Lung (tissue), 12 donors: Measurements from ENCODE around the gene PCDHGB3. TPM values are rescaled to one million over a fixed set of nuclear protein-coding genes. Genes with fewer than 3 reads are reported as not detected.
"Not testable (repeated sequence)": the region's sequence is repeated elsewhere in the genome, so short reads cannot be mapped to it uniquely, and the experiment has no call there.

Source experiments
- ATAC-seq: fragments of 200-7000 bp; cut with Tn5 transposase; one replicate; pipeline ENCODE4 v1.9.1; 2020; ENCODE audit warnings: moderate number of reproducible peaks; ENCODE audit not compliant: insufficient read depth, low FRiP score
- DNase-seq, 3 donors: peaks; one replicate each; pipeline ENCODE4 v3.0.0-alpha.2; 2013 to 2017
- H3K27ac ChIP-seq, 2 donors: one replicate each; pipeline ENCODE4 v1.5.1; 2013; ENCODE audit warnings: mild to moderate bottlenecking in 2 of 2, moderate library complexity in 2 of 2, control low read depth in 1 of 2, inconsistent platforms in 1 of 2, low read depth in 1 of 2, low read length in 1 of 2
- H3K27me3 ChIP-seq, 3 donors: one replicate each; pipeline ENCODE4 v1.5.1; 2013; ENCODE audit warnings: low read length in 2 of 3; ENCODE audit not compliant: control insufficient read depth in 3 of 3, insufficient read depth in 3 of 3
- H3K36me3 ChIP-seq, 4 donors: one replicate each; pipeline ENCODE4 v1.5.1; 2013; ENCODE audit warnings: low read length in 4 of 4, mild to moderate bottlenecking in 1 of 4, moderate library complexity in 1 of 4; ENCODE audit not compliant: control insufficient read depth in 4 of 4, insufficient read depth in 4 of 4
- H3K4me1 ChIP-seq, 5 donors: one replicate each; pipeline ENCODE4 v1.5.1; 2013; ENCODE audit warnings: low read length in 5 of 5, mild to moderate bottlenecking in 2 of 5, moderate library complexity in 1 of 5; ENCODE audit not compliant: control insufficient read depth in 5 of 5, insufficient read depth in 5 of 5
- H3K4me3 ChIP-seq: one replicate; pipeline ENCODE4 v1.5.1; 2013; ENCODE audit warnings: mild to moderate bottlenecking, control low read depth, moderate library complexity
- H3K9ac ChIP-seq, 2 donors: one replicate each; pipeline ENCODE4 v1.5.1; 2013; ENCODE audit warnings: low read length in 2 of 2, control low read depth in 1 of 2; ENCODE audit not compliant: insufficient read depth in 1 of 2
- H3K9me3 ChIP-seq, 4 donors: one replicate each; pipeline ENCODE4 v1.5.1; 2013; ENCODE audit warnings: low read length in 3 of 4, mild to moderate bottlenecking in 1 of 4, moderate library complexity in 1 of 4; ENCODE audit not compliant: control insufficient read depth in 4 of 4, insufficient read depth in 3 of 4
- WGBS, 2 donors: extraction: QIAGEN DNeasy Blood & Tissue Kit; methylation state at CpG; one replicate each; pipeline ENCODE4 v1.1.7; 2013; 5-methylcytosine and 5-hydroxymethylcytosine counted together
- polyA plus RNA-seq, 2 donors: library from polyadenylated mRNA; stranded (reverse); fragments of 200-250 nt; gene quantifications; one replicate each; pipeline ENCODE4 v1.2.1, GENCODE V29; 2013
- total RNA-seq, 2 donors: library from RNA; depleted of rRNA in 1 of 2; stranded (reverse); fragments of >200 nt in 1 of 2; gene quantifications; one replicate each; pipeline ENCODE4 v1.2.1, GENCODE V29; 2014 to 2021
- TF ChIP-seq, protein P1 (sequence below): IDR thresholded peaks from 2 replicates; pipeline ENCODE4 v1.5.1; 2012; ENCODE audit warnings: mild to moderate bottlenecking; ENCODE audit errors: control extremely low read depth, extremely low read depth
- donor health status: control.
- donor health status: control.
- donor health status: Bipolar disorder and iron deficiency.
- donor health status: healthy.
- donor health status: DM: yes; HTN: yes; CAD: no.

Gene PCDHGB3
- total and polyA plus RNA-seq, 4 donors = 0.18 to 7.9 (median 1.7) TPM

DNA sequence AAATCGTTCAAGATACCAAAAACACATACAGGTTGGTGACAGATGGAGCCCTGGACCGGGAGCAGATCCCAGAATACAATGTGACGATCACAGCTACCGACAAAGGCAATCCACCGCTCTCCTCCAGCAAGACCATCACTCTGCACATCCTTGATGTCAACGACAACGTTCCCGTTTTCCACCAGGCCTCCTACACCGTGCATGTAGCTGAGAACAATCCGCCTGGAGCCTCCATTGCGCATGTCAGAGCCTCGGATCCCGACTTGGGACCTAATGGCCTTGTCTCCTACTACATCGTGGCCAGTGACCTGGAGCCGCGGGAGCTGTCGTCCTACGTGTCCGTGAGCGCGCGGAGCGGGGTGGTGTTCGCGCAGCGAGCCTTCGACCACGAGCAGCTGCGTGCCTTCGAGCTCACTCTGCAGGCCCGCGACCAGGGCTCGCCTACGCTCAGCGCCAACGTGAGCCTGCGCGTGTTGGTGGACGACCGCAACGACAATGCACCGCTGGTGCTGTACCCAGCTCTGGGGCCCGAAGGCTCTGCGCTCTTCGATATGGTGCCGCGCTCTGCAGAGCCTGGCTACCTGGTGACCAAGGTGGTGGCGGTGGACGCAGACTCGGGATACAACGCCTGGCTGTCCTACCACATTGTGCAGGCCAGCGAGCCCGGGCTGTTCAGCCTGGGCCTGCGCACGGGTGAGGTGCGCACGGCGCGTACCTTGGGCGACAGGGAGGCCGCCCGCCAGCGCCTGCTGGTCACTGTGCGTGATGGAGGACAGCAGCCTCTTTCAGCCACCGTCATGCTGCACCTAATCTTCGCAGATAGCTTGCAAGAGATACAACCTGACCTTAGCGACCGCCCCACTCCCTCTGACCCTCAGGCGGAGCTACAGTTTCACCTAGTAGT, 1.8 kb downstream of the PCDHGB3 start:
- no peaks in the 10 kb centered on the region for H3K4me1 ChIP-seq
- H3K27ac ChIP-seq = no peak overlapping the region
- peaks cover 0 to 3% (median 0%) of the 10 kb centered on the region in 3 donors for H3K27me3 ChIP-seq
- H3K36me3 ChIP-seq = peaks cover 0 to 9% (median 0%) of the 10 kb centered on the region in 4 donors
- 33% methylated on average over 69 of the region's 69 CpGs for WGBS, 2 donors
- TF ChIP-seq, protein P1, sequence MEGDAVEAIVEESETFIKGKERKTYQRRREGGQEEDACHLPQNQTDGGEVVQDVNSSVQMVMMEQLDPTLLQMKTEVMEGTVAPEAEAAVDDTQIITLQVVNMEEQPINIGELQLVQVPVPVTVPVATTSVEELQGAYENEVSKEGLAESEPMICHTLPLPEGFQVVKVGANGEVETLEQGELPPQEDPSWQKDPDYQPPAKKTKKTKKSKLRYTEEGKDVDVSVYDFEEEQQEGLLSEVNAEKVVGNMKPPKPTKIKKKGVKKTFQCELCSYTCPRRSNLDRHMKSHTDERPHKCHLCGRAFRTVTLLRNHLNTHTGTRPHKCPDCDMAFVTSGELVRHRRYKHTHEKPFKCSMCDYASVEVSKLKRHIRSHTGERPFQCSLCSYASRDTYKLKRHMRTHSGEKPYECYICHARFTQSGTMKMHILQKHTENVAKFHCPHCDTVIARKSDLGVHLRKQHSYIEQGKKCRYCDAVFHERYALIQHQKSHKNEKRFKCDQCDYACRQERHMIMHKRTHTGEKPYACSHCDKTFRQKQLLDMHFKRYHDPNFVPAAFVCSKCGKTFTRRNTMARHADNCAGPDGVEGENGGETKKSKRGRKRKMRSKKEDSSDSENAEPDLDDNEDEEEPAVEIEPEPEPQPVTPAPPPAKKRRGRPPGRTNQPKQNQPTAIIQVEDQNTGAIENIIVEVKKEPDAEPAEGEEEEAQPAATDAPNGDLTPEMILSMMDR = no peak
- peaks cover 0 to 55% (median 25%) of the 10 kb centered on the region in 4 donors for H3K9me3 ChIP-seq
- H3K4me3 ChIP-seq = no peak overlapping the region
- ATAC-seq = no peak
- DNase-seq = no peak
- no peak overlapping the region for H3K9ac ChIP-seq

DNA sequence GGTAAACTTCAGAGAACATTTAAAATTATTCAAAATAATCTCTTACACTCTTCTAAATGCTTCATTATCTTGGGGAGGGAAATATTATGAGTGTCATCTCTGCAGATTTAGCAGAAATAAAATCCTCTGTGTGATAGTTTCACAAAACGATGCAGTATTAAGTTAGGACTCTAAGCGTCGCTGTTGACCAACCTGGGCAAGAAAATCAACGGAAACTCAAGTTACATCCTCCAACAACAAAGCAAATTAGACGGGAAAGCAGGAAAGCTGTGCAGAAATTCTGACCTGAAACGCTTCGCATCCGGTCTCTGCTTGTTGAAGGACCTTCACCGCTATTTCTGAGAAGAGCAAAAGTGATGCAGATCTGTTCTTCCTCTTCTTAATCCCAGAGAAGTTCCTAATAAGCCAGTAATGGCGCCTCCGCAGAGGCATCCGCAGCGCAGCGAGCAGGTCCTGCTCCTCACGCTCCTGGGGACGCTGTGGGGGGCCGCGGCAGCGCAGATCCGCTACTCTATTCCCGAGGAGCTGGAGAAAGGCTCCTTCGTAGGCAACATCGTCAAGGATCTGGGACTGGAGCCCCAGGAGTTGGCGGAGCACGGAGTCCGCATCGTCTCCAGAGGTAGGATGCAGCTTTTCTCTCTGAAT, 3.8 kb downstream of the PCDHGB3 start, which contains the start of gene PCDHGA6:
TSS of gene PCDHGA6 (plus strand) at position 219 of the 645 bp plus-strand sequence. CDS start at position 412, 193 bp downstream.
- peaks cover 3 to 62% (median 31%) of the 10 kb centered on the region in 4 donors for H3K9me3 ChIP-seq
- TF ChIP-seq, protein P1 = no peak
- ATAC-seq (no peak), DNase-seq (peak in 2 of 3 donors; percentile 33 to 38)
- H3K9ac ChIP-seq = no peak within 1 kb of the TSS
- no peak within 1 kb of the TSS for H3K27ac ChIP-seq
- 17 to 19% methylated on average over 27 of the region's 27 CpGs for WGBS, 2 donors
- peaks cover 0 to 9% (median 0%) of the 10 kb centered on the region in 4 donors for H3K36me3 ChIP-seq
- H3K4me1 ChIP-seq = no peaks in the 10 kb centered on the region
- H3K4me3 ChIP-seq = peak within 1 kb of the TSS; percentile 5
- peaks cover 0 to 3% (median 0%) of the 10 kb centered on the region in 3 donors for H3K27me3 ChIP-seq

DNA sequence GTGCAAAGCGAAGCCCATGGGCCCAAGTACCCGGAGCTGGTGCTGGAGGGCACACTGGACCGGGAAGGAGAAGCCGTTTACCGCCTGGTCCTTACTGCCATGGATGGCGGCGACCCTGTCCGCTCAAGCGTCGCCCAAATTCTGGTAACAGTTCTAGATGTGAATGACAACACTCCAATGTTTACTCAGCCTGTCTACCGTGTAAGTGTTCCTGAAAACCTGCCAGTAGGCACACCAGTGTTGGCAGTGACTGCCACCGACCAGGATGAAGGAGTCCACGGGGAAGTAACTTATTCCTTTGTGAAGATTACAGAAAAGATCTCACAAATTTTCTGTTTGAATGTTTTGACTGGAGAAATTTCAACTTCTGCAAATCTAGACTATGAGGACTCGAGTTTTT, 4.6 kb downstream of the PCDHGB3 start:
- no peaks in the 10 kb centered on the region for H3K4me1 ChIP-seq
- H3K27me3 ChIP-seq = peaks cover 0 to 3% (median 0%) of the 10 kb centered on the region in 3 donors
- no peak for ATAC-seq
- DNase-seq = no peak
- WGBS, 2 donors = 54 to 64% methylated on average over 14 of the region's 14 CpGs
- H3K4me3 ChIP-seq = peak overlapping the region; percentile 5
- H3K27ac ChIP-seq = no peak overlapping the region
- TF ChIP-seq, protein P1 = no peak
- H3K9me3 ChIP-seq = peaks cover 4 to 62% (median 31%) of the 10 kb centered on the region in 4 donors
- H3K9ac ChIP-seq = no peak overlapping the region
- peaks cover 0 to 9% (median 0%) of the 10 kb centered on the region in 4 donors for H3K36me3 ChIP-seq

DNA sequence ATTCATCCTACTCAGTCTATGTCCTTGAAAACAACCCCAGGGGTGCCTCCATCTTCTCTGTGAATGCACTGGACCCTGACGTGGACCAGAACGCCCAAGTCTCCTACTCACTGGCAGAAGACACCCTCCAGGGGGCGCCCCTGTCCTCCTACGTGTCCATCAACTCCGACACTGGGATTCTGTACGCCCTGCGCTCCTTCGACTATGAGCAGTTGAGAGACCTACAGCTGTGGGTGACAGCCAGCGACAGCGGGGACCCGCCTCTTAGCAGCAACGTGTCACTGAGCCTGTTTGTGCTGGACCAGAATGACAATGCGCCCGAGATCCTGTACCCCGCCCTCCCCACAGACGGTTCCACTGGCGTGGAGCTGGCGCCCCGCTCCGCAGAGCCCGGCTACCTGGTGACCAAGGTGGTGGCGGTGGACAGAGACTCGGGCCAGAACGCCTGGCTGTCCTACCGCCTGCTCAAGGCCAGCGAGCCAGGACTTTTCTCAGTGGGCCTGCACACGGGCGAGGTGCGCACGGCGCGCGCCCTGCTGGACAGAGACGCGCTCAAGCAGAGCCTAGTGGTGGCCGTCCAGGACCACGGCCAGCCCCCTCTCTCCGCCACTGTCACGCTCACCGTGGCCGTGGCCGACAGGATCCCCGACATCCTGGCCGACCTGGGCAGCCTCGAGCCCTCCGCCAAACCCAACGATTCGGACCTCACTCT, 5.6 kb downstream of the PCDHGB3 start:
- whole genome bisulfite sequencing, 2 donors = 44 to 51% methylated on average over 32 to 43 of the region's 48 CpGs
- not testable (repeated sequence) for ATAC-seq, H3K9ac ChIP-seq, H3K4me1 ChIP-seq, DNase-seq, H3K27me3 ChIP-seq, H3K27ac ChIP-seq, H3K4me3 ChIP-seq, H3K36me3 ChIP-seq
- H3K9me3 ChIP-seq = peaks cover 8 to 58% (median 27%) of the 10 kb centered on the region in 4 donors
